Activated T-helper 2 cell treated with anti-CD3 and anti-CD28 coated beads, Interferon-gamma antibody, Interleukin-2, Interleukin-4, amounts not matched to agents 10 μg/mL and 5 μg/mL and 100 μg/mL, durations not matched to agents 14 hours and 24 hours and 36 hours (primary cell): ENCODE measurements around the gene ACD. TPM values are rescaled to one million over a fixed set of nuclear protein-coding genes. Genes with fewer than 3 reads are reported as not detected.

Experiments used
- DNase-seq: peaks from one replicate; pipeline ENCODE4 v3.0.0; 2021; ENCODE audit warnings: low spot score
- H3K27ac Mint-ChIP-seq: one replicate; pipeline ENCODE4 v1.8.0; 2021; ENCODE audit warnings: mixed read lengths
- H3K27me3 Mint-ChIP-seq: one replicate; pipeline ENCODE4 v1.8.0; 2021; ENCODE audit warnings: low read depth, mixed read lengths
- H3K36me3 Mint-ChIP-seq: one replicate; pipeline ENCODE4 v1.8.0; 2021; ENCODE audit warnings: low read depth, mixed read lengths
- H3K4me1 Mint-ChIP-seq: one replicate; pipeline ENCODE4 v1.8.0; 2021; ENCODE audit warnings: low read depth, mixed read lengths
- H3K4me3 Mint-ChIP-seq: one replicate; pipeline ENCODE4 v1.8.0; 2021; ENCODE audit warnings: low read depth, mild to moderate bottlenecking, moderate library complexity, mixed read lengths
- H3K9me3 Mint-ChIP-seq: one replicate; pipeline ENCODE4 v1.8.0; 2021; ENCODE audit warnings: mixed read lengths
- intact Hi-C: fragments of 100-400 bp; cut with micrococcal nuclease; formaldehyde crosslinking; loops from one replicate; pipeline ENCODE4 v1.15.1; 2023
- total RNA-seq: library from RNA; stranded (reverse); gene quantifications from 2 replicates; pipeline ENCODE4 v1.2.3, GENCODE V29; 2022

ACD gene
- total RNA-seq, 1 donor from 2014 or later: 48.9 TPM

DNA sequence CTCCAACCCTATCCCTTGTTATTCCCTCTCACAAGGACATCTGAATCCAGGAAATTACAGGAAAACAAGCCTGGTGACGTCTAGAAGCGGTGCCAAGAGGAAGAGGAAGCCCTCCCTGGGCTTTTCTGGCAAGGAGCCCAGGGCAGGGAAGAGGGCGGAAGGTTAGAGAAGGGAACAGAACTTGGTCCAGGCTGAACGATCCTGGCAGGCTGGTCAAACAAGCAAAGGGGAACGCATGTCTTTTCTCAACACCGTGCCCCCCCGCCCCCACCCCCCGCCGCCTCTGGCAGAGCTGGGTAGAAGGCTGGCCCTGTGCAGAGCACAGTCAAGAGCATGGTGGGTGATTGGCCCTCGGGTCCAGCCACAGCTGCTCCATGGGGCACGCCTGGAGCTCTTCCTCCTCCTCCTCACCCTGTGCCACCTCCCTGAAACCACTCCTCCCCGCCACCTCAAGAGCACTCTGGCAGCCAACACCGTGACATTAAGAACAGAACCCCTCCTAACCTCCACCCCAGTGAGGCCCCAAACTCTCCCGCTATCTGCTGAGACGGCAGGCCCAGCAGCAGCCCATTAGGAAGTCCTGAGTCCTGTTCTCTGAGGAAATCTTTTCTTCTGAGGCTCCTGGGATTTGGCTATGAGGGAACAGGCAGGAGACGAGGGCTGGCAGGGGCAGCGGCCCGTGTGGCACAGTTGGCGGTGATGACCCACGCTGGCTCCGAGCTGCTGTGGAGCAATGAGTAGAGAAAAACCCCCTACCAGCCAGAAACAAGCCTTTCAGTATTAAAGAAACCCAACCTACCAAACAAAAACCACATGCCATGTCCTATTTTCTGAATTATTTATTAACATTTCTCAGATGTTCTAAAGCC lies 13.9 kb upstream of the ACD start:
- intact Hi-C loops: no loop called here

GRCh38 chr16:67672739-67673662 lies 12.9 kb upstream of the ACD start:
- H3K27ac Mint-ChIP-seq: no peak overlapping the region
- no peaks in the 10 kb centered on the region for H3K9me3 Mint-ChIP-seq
- intact Hi-C loops: no loop called here
- H3K36me3 Mint-ChIP-seq: peaks cover 4% of the 10 kb centered on the region
- peaks cover 3% of the 10 kb centered on the region for H3K4me1 Mint-ChIP-seq
- no peak for DNase-seq
- H3K4me3 Mint-ChIP-seq: no peak overlapping the region
- H3K27me3 Mint-ChIP-seq: no peaks in the 10 kb centered on the region

More for the DNA sequence above, 13.9 kb upstream of the ACD start:
- peaks cover 2% of the 10 kb centered on the region for H3K4me1 Mint-ChIP-seq
- H3K27me3 Mint-ChIP-seq: no peaks in the 10 kb centered on the region
- no peaks in the 10 kb centered on the region for H3K9me3 Mint-ChIP-seq
- no peak for DNase-seq
- H3K36me3 Mint-ChIP-seq: peaks cover 4% of the 10 kb centered on the region
- no peak overlapping the region for H3K4me3 Mint-ChIP-seq
- no peak overlapping the region for H3K27ac Mint-ChIP-seq

DNA sequence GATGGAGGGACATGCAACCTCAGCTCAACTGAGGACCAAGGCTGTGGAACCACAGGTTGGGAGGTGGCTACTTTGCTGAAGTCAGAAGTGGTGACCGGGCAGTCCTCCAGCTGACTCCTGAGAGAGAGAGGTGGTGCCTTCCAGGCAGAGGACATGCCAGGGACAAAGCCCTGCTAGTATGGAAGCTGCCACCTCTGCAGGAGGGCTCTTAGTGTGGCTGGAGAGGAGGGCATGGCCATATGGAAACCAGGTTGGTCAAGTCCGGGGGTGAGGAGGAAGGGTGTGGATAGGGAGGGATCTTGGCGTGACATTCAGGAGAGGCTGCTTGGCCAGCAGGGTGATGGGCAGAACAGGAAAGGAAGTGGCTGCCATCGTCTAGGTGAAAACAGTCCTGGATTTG lies 12.2 kb upstream of the ACD start:
- Mint-ChIP-seq H3K9me3 (no peaks in the 10 kb centered on the region), H3K4me3 (no peak overlapping the region), H3K27ac (no peak overlapping the region), H3K27me3 (no peaks in the 10 kb centered on the region), H3K36me3 (peaks cover 4% of the 10 kb centered on the region), H3K4me1 (peaks cover 6% of the 10 kb centered on the region)
- no peak for DNase-seq
- intact Hi-C loops: no loop called here

DNA sequence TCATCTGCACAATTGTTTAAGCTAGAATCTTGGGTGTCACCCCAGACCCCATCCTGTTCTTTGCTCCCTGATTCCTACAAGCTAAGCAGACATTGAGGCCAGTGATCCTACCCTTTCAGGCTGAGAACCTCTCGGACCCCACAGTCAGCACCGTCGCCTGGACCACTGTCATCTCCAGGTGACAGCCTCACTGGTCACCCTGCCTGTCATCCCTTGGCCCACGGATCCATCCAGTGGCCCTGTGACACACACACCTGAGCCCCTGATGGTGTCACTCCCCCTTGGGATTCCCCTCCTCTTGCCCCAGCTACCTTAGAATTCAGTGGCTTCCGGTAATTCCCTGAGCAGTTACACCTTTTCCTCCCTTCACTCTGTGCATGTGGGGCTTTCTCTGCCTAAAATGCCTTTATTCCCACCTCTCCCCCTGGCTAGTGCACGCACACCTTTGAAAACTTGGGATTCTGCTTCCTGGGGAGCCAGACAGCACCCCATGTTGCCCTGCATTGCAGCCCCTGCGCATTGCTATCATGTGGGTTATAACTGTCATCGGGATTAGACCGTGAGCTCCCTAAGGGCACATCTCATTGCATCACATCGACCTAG lies 9.5 kb upstream of the ACD start:
- peaks cover 13% of the 10 kb centered on the region for H3K4me1 Mint-ChIP-seq
- no peaks in the 10 kb centered on the region for H3K36me3 Mint-ChIP-seq
- H3K4me3 Mint-ChIP-seq: peak overlapping the region; percentile 30
- no peak for DNase-seq
- intact Hi-C loops: no loop called here
- no peaks in the 10 kb centered on the region for H3K27me3 Mint-ChIP-seq
- no peak overlapping the region for H3K27ac Mint-ChIP-seq
- no peaks in the 10 kb centered on the region for H3K9me3 Mint-ChIP-seq

- peak overlapping the region; percentile 28 for H3K27ac Mint-ChIP-seq
- H3K27me3 Mint-ChIP-seq: no peaks in the 10 kb centered on the region
- DNase-seq: no peak
- intact Hi-C loops: loop anchor here (1.0 kb wide), 1 partner anchor 147 kb away; no protein-coding TSS in a partner anchor
- H3K9me3 Mint-ChIP-seq: no peaks in the 10 kb centered on the region
- no peaks in the 10 kb centered on the region for H3K36me3 Mint-ChIP-seq
- H3K4me1 Mint-ChIP-seq: peaks cover 13% of the 10 kb centered on the region
- no peak overlapping the region for H3K4me3 Mint-ChIP-seq
These were observed 8.6 kb upstream of the ACD start for GRCh38 chr16:67668495-67669157.

GRCh38 chr16:67667817-67668494 lies 7.9 kb upstream of the ACD start:
- H3K4me3 Mint-ChIP-seq: peak overlapping the region; percentile 86
- no peaks in the 10 kb centered on the region for H3K9me3 Mint-ChIP-seq
- H3K27me3 Mint-ChIP-seq: no peaks in the 10 kb centered on the region
- peaks cover 13% of the 10 kb centered on the region for H3K4me1 Mint-ChIP-seq
- H3K36me3 Mint-ChIP-seq: no peaks in the 10 kb centered on the region
- no peak overlapping the region for H3K27ac Mint-ChIP-seq
- intact Hi-C loops: loop anchor here (1.0 kb wide), 1 partner anchor 147 kb away; no protein-coding TSS in a partner anchor
- peak; percentile 80 for DNase-seq

GRCh38 chr16:67667453-67667816 lies 7.4 kb upstream of the ACD start:
- Mint-ChIP-seq H3K27ac (peak overlapping the region; percentile 33), H3K27me3 (no peaks in the 10 kb centered on the region), H3K4me3 (peak overlapping the region; percentile 86), H3K9me3 (no peaks in the 10 kb centered on the region), H3K36me3 (no peaks in the 10 kb centered on the region), H3K4me1 (peaks cover 11% of the 10 kb centered on the region)
- no peak for DNase-seq
- intact Hi-C loops: no loop called here

DNA sequence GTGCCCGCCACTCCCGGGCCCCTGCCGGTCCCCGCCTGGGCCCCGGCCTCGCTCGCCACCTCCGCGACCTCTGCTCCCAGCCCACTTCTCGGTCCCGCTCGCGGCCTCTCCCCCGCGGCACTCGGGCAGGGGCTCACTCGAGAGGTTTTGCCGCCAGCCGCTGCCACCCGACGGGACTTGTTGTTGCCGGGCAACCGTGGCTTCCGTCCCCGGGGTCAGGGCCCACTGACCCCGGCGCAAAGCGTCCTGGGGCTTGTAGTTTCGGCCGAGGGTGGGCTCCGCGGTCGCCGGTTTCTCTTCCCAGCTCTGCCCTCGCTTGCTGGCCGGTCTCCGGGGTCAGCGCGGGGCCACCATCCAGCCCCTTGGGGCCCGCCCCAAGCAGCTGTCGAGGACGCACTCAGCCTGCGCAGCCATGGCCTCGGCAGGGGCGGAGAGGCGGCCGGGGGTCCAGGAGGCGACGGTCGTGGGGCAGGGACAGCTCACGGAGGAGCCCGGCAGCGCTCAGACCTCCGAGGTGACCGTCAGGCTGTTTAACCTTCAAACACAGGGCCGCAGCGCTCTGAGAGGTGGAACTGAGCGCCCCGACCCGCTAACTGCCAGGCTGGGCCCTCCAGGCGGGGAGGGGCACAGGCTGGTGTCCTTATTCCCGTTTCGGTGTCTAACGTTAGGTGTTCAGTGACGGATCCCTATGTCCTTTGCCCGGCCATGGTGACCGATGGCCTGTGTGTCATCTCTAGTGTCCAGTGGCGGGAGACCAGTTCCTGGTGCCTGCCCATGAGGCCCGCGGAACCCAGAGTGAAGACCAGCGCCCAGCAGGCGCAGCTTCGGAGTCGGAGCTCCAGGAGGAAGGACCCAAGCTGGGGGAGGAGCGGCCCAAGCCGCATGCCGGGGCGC lies 6.7 kb upstream of the ACD start, which contains the start of the genes C16orf86 and ENKD1:
Gene C16orf86 (plus strand): TSS at position 256 of the 894 bp plus-strand sequence. CDS start 157 bp downstream, at position 413.
Gene ENKD1 (minus strand): TSS at position 192 of the 894 bp plus-strand sequence. CDS start 308 bp downstream, outside the sequence.
- no peaks in the 10 kb centered on the region for H3K36me3 Mint-ChIP-seq
- H3K27me3 Mint-ChIP-seq: no peaks in the 10 kb centered on the region
- no peaks in the 10 kb centered on the region for H3K9me3 Mint-ChIP-seq
- intact Hi-C loops: no loop called here
- H3K4me3 Mint-ChIP-seq: peak within 1 kb of the TSS; percentile 86
- DNase-seq: peak; percentile 74
- H3K4me1 Mint-ChIP-seq: peaks cover 11% of the 10 kb centered on the region
- peak within 1 kb of the TSS; percentile 33 for H3K27ac Mint-ChIP-seq

GRCh38 chr16:67666032-67666551 lies 6.0 kb upstream of the ACD start:
- H3K27me3 Mint-ChIP-seq: no peaks in the 10 kb centered on the region
- peak overlapping the region; percentile 68 for H3K4me3 Mint-ChIP-seq
- H3K27ac Mint-ChIP-seq: no peak overlapping the region
- no peaks in the 10 kb centered on the region for H3K9me3 Mint-ChIP-seq
- peaks cover 15% of the 10 kb centered on the region for H3K4me1 Mint-ChIP-seq
- H3K36me3 Mint-ChIP-seq: no peaks in the 10 kb centered on the region
- intact Hi-C loops: no loop called here
- no peak for DNase-seq

GRCh38 chr16:67665598-67665997 lies 5.5 kb upstream of the ACD start:
- Mint-ChIP-seq H3K27me3 (no peaks in the 10 kb centered on the region), H3K36me3 (no peaks in the 10 kb centered on the region), H3K27ac (no peak overlapping the region), H3K4me1 (peaks cover 16% of the 10 kb centered on the region), H3K4me3 (peak overlapping the region; percentile 68), H3K9me3 (no peaks in the 10 kb centered on the region)
- no peak for DNase-seq
- intact Hi-C loops: no loop called here

GRCh38 chr16:67664871-67665270 lies 4.8 kb upstream of the ACD start:
- H3K4me1 Mint-ChIP-seq: peaks cover 16% of the 10 kb centered on the region
- intact Hi-C loops: loop anchor here (5.0 kb wide), 1 partner anchor 128 kb away; no protein-coding TSS in a partner anchor

More at GRCh38 chr16:67664871-67665270, 4.8 kb upstream of the ACD start:
- Mint-ChIP-seq H3K9me3 (no peaks in the 10 kb centered on the region), H3K27ac (no peak overlapping the region), H3K36me3 (no peaks in the 10 kb centered on the region), H3K27me3 (no peaks in the 10 kb centered on the region), H3K4me3 (no peak overlapping the region)
- no peak for DNase-seq
